ENCODE measurements around the gene GYG2. TPM values are rescaled to one million over a fixed set of nuclear protein-coding genes. Genes with fewer than 3 reads are reported as not detected.

Gene GYG2
- total and polyA plus RNA-seq, 2 donors (not counting 3 experiments of a cell fraction or from before 2014, with no cell fraction given), result 0.12 to 0.22 TPM

DNA sequence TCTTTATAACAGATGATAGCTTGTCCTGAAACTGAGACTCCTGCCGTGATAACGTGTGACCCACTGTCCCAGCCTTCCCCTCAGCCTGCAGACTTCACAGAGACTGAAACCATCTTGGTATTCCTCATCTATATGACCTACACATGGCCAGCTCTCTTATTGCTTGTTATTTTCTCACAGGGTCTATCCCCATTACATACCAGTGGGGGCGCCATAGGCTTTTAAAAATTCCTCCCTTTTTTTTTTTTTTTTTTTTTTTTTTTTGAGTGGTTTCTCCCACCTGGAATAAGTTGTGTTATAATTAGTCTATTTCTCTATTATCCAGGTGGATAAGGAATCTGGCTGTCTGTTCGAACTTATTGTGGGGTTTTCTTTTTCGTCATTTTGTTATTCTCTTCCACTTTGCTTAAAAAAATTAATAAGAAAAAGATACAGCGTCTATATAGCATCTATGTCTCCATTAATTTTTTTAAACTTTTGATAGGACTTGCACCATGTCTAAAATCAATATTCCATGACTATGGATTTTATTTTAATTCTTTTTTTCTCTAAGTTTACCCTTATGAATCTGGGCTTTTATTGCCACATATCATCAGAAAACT is 47.2 kb downstream of the GYG2 start:
- Histone ChIP-seq H3K27ac (ENCODE audit: insufficient read depth, low read depth, low read length) (no peak overlapping the region), H2AFZ (ENCODE audit: low read depth, low read length) (no peak overlapping the region), H3K9me3 (replicated peaks; ENCODE audit: control insufficient read depth, insufficient read depth, low read length) (no peaks in the 10 kb centered on the region), H3K4me3 (replicated peaks in 1 of 3; ENCODE audit: insufficient read depth in 1 of 3, low read depth in 1 of 3, low read length in 3 of 3) (no peak overlapping the region), H3K4me2 (ENCODE audit: insufficient read depth, low read length) (no peak overlapping the region), H3K79me2 (ENCODE audit: control insufficient read depth, insufficient read depth, low read length) (no peaks in the 10 kb centered on the region), H3K4me1 (ENCODE audit: control insufficient read depth, extremely low read depth, insufficient read depth, low read length) (no peaks in the 10 kb centered on the region), H3K27me3 (ENCODE audit: control insufficient read depth in 2 of 2, insufficient read depth in 2 of 2, low read length in 2 of 2) (no peaks in the 10 kb centered on the region), H4K20me1 (replicated peaks; ENCODE audit: control insufficient read depth, extremely low read depth, insufficient read depth, low read length) (no peaks in the 10 kb centered on the region), H3K9ac (replicated peaks; ENCODE audit: extremely low read depth, insufficient read depth, low read length) (no peak overlapping the region), H3K9me1 (replicated peaks; ENCODE audit: control insufficient read depth, extremely low read depth, insufficient read depth, low read length) (no peaks in the 10 kb centered on the region), H3K36me3 (ENCODE audit: control insufficient read depth in 2 of 2, extremely low read depth in 1 of 2, insufficient read depth in 2 of 2, low read length in 2 of 2) (no peaks in the 10 kb centered on the region)
- ChIA-PET CTCF (interaction anchor here (0.5 to 1.1 kb wide), 17 partner anchors 18 to 945 kb away, joined by 3 to 22 read pairs (median 3); no protein-coding TSS in a partner anchor), POLR2A (no interaction called here)
- dilution Hi-C loops (cut with MboI; ENCODE audit: extremely low pct_ligation_motif_present, low sequenced_read_pairs) (no loop called here), intact Hi-C loops (cut with micrococcal nuclease) (loop anchor here (5.0 kb wide), 1 partner anchor 161 kb away; no protein-coding TSS in a partner anchor)
- TF ChIP-seq MAX (IDR thresholded peaks at IDR 0.05; ENCODE audit: insufficient read depth, insufficient read length) (no peak), CTCF (IDR thresholded peaks at IDR 0.05; ENCODE audit: extremely low read depth in 1 of 2, insufficient read depth in 1 of 2, low read depth in 1 of 2, low read length in 2 of 2) (peak; percentile 23 to 40)
- BruUV-seq (replicated peaks), result no TSS peak
- FAIRE-seq (no peak), DNase-seq (ENCODE audit: low read depth, low spot score) (no peak)

- Histone ChIP-seq H3K9me1 (replicated peaks; ENCODE audit: control insufficient read depth, extremely low read depth, insufficient read depth, low read length) (no peaks in the 10 kb centered on the region), H3K9ac (replicated peaks; ENCODE audit: extremely low read depth, insufficient read depth, low read length) (no peak overlapping the region), H3K27ac (ENCODE audit: insufficient read depth, low read depth, low read length) (no peak overlapping the region), H2AFZ (ENCODE audit: low read depth, low read length) (no peak overlapping the region), H3K79me2 (ENCODE audit: control insufficient read depth, insufficient read depth, low read length) (no peaks in the 10 kb centered on the region), H3K9me3 (replicated peaks; ENCODE audit: control insufficient read depth, insufficient read depth, low read length) (no peaks in the 10 kb centered on the region), H3K27me3 (ENCODE audit: control insufficient read depth in 2 of 2, insufficient read depth in 2 of 2, low read length in 2 of 2) (no peaks in the 10 kb centered on the region), H3K4me2 (ENCODE audit: insufficient read depth, low read length) (no peak overlapping the region), H3K4me3 (replicated peaks in 1 of 3; ENCODE audit: insufficient read depth in 1 of 3, low read depth in 1 of 3, low read length in 3 of 3) (no peak overlapping the region), H3K36me3 (ENCODE audit: control insufficient read depth in 2 of 2, extremely low read depth in 1 of 2, insufficient read depth in 2 of 2, low read length in 2 of 2) (no peaks in the 10 kb centered on the region), H4K20me1 (replicated peaks; ENCODE audit: control insufficient read depth, extremely low read depth, insufficient read depth, low read length) (no peaks in the 10 kb centered on the region), H3K4me1 (ENCODE audit: control insufficient read depth, extremely low read depth, insufficient read depth, low read length) (no peaks in the 10 kb centered on the region)
- dilution Hi-C loops (cut with MboI; ENCODE audit: extremely low pct_ligation_motif_present, low sequenced_read_pairs), result no loop called here
- intact Hi-C loops (cut with micrococcal nuclease), result loop anchor here (5.0 kb wide), 1 partner anchor 159 kb away; no protein-coding TSS in a partner anchor
- no peak for TF ChIP-seq POLR2AphosphoS5 (IDR thresholded peaks at IDR 0.05; ENCODE audit: insufficient read depth, low read depth, low read length)
- no peak for TF ChIP-seq GATA2 (IDR thresholded peaks at IDR 0.05; ENCODE audit: insufficient read depth, insufficient read length, low read depth, low read length)
- no peak for TF ChIP-seq JUN (IDR thresholded peaks at IDR 0.05; ENCODE audit: borderline replicate concordance, insufficient read depth, insufficient read length, low read depth)
- TF ChIP-seq POLR2A (IDR thresholded peaks at IDR 0.05; ENCODE audit: low read depth, low read length), result no peak
- TF ChIP-seq MYC (IDR thresholded peaks at IDR 0.05; ENCODE audit: low read depth, low read length), result no peak
- TF ChIP-seq MAX (IDR thresholded peaks at IDR 0.05; ENCODE audit: insufficient read depth, insufficient read length), result no peak
- TF ChIP-seq FOS (IDR thresholded peaks at IDR 0.05; ENCODE audit: borderline replicate concordance, insufficient read depth, low read length), result no peak
- FAIRE-seq, result no peak
- no TSS peak for BruUV-seq (replicated peaks)
- CTCF ChIA-PET, result interaction anchor here (0.5 kb wide), 1 partner anchor 18 kb away, joined by 3 read pairs; no protein-coding TSS in a partner anchor
- DNase-seq (ENCODE audit: low read depth, low spot score), result no peak
- POLR2A ChIA-PET, result no interaction called here
These were observed 49.8 kb downstream of the GYG2 start for GRCh38 chrX:2878563-2878962.
